ENCODE data around the gene SPTBN1. TPM values are rescaled to one million over a fixed set of nuclear protein-coding genes. Genes with fewer than 3 reads are reported as not detected.

Gene SPTBN1
- total RNA-seq (352 TPM), polyA plus RNA-seq (118 TPM)

DNA sequence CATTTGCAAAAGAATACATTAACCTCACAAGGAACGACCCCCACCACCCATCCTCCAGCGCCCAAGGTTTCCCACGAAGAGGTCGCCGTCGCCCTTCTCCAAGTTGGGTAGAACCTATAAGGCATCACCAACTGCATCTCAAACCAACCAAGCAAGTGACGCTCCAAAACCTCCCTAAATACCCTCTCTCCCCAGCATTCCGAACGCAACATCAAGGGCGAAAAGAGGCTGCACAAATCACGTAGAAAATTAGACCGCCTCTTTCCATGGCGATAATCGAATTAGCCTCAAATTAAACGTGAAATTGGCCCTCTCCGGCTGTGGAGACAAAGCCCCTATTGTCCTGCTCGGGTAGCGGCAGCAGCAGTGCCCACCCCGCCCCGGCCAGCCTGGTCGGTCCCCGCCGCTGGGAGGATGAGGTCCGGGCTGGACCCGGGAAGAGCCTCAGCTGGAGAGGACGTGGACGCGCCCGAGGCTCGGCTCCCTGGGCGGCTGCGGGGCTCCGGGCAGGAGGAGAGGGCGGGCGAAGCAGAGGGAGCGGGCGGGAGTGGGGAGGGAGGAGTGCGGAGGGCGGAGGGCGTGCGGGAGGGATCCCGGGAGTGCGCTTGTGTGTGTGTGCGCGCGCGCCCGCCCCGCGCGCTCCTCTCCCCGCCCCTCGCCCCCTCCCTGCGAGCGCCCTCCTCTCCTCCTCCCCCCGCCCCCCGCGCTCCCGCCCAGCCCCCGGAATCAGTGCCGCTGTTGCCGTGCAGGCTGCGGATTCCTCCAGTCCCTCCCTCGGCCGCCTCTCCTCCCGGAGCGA lies at the start of gene SPTBN1:
Gene SPTBN1, plus strand, starts transcription at position 765 of the 799 bp plus-strand sequence. CDS start 70,092 bp downstream, outside the sequence.
- Histone ChIP-seq H3K4me1 (ENCODE audit: insufficient read depth) (no peaks in the 10 kb centered on the region), H3K27ac (ENCODE audit: low read depth) (peak within 1 kb of the TSS; percentile 88), H3K36me3 (ENCODE audit: insufficient read depth) (no peaks in the 10 kb centered on the region), H3K4me3 (ENCODE audit: low read depth, low read length) (peak within 1 kb of the TSS; percentile 94)
- WGBS, result 1% methylated on average over 63 of the region's 67 CpGs
- peak; percentile 77 for DNase-seq (ENCODE audit: extremely low spot score)

DNA sequence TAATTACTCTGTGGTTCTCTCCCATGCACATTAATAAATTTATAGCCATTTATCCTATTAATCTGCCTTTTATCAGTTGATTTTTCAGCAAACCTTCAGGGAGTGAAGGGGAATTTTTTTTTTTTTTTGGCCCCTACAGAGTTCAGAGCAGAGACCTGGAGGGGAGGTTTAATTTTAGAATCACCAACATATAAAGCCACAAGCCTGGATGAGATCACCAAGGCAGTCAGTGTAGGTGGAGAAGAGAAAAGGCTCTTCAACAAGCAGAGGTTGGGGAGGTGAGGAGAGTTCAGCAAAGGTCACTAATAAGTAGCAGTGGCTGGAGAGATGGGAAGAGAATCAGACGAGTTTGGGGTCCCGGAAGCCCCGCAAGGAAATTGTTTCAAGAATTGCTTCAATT lies 48.4 kb upstream of the SPTBN1 start:
- Histone ChIP-seq H3K4me1 (ENCODE audit: insufficient read depth) (no peaks in the 10 kb centered on the region), H3K4me3 (ENCODE audit: low read depth, low read length) (no peak overlapping the region), H3K27ac (ENCODE audit: low read depth) (no peak overlapping the region), H3K36me3 (ENCODE audit: insufficient read depth) (no peaks in the 10 kb centered on the region)
- DNase-seq (ENCODE audit: extremely low spot score), result no peak
- 91% methylated on average over 3 of the region's 3 CpGs for WGBS

DNA sequence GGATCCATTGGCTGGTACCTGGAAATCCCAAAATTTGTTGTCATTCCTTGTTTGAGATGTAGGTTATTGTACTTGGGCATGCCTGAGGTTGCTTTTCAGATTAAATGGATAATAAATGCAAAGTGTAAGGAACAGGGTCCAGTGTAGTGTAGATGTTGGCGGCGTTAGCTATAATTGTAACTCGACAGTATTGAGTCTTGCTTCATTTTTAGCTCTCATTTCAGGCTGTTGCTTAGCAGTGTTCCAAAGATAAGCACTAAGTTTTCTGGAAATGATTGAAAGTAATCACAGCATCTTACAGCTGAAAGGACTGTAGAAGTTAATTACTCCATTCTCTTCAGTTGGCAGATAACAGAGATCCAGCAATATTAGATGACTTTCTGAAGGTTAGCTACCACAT lies 47.8 kb upstream of the SPTBN1 start:
- no peak overlapping the region for H3K27ac ChIP-seq (ENCODE audit: low read depth)
- no peaks in the 10 kb centered on the region for H3K4me1 ChIP-seq (ENCODE audit: insufficient read depth)
- DNase-seq (ENCODE audit: extremely low spot score), result no peak
- no peak overlapping the region for H3K4me3 ChIP-seq (ENCODE audit: low read depth, low read length)
- 95% methylated on average over 3 of the region's 3 CpGs for whole genome bisulfite sequencing
- H3K36me3 ChIP-seq (ENCODE audit: insufficient read depth), result no peaks in the 10 kb centered on the region

DNA sequence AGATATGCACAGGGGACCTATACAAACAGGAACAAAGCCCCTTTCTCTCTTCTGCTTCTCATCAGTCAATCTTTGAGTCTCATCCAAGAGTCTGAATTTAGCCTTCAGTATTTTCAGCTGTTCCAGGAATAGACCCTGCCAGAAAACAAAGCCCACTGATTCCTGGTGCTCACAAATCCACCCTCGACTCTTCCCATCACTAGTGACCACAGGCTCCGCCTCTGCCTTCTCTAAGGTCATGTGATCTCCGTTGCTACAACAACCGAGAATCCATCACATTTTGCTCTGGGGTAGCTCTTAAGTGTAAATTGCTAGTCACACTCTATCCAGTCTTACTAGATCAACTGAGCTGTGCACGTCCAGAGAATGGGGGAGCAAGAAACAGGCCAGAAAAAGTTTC lies 46.4 kb upstream of the SPTBN1 start:
- Histone ChIP-seq H3K36me3 (ENCODE audit: insufficient read depth) (no peaks in the 10 kb centered on the region), H3K27ac (ENCODE audit: low read depth) (no peak overlapping the region), H3K4me3 (ENCODE audit: low read depth, low read length) (no peak overlapping the region), H3K4me1 (ENCODE audit: insufficient read depth) (no peaks in the 10 kb centered on the region)
- no peak for DNase-seq (ENCODE audit: extremely low spot score)
- WGBS, result 63% methylated on average over 5 of the region's 5 CpGs

DNA sequence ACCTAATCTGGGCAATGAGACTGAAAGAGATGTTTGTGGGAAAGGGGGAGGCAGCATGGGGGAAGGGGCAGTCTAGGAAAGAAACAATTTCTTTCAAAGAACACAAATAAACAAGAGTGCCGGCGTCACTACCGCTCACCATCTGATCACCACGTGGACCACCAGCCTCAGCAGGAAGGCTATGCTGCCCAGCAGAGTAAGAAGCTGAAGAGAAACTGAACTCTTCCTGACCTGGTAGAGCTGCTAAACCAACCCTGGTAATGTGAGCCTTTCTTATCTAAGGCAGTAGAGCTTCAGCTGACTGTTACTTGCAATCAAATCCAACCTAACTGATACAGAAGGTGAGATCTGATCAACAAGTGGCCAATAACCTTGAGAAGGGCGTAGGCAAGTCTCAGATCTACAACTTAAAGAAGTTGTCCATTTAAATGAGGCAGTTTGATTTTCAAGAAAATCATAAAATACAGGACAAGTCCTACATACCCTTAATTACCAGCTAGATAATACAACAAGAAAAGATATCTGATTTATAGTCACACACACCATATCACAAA lies 44.2 kb upstream of the SPTBN1 start:
- Histone ChIP-seq H3K4me3 (ENCODE audit: low read depth, low read length) (no peak overlapping the region), H3K36me3 (ENCODE audit: insufficient read depth) (no peaks in the 10 kb centered on the region), H3K27ac (ENCODE audit: low read depth) (no peak overlapping the region), H3K4me1 (ENCODE audit: insufficient read depth) (no peaks in the 10 kb centered on the region)
- 82% methylated on average over 5 of the region's 5 CpGs for WGBS
- no peak for DNase-seq (ENCODE audit: extremely low spot score)

DNA sequence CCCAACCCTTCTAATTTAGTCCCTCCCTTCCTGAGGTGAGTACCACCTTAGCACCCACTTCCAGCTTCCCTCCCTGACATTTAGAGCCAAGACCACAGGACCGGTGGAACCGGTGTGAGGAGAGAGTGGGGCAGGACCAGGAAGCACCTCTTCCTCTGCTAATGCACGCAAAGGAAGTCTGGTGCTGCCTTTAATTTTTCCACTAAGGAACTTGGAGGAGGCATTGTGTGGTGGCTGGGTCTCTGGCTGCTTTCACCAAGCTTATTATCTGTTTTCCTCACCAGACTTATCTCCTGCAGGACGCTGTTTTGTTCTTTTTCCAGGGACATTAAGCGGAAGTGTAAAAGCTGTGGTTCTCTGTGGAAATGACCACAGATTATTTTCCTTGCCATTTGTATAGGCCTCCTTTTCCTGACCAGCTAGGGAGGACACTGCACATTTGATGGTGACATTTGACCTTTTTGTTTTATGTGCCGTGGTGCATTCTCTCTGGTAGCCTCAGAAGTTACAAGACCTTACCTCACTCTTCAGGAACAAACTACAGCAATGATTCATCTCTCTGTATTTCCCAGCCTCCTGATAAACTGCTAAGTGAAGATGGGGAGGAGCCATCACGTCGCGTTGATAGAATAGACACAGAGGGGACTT lies 39.8 kb upstream of the SPTBN1 start:
- no peaks in the 10 kb centered on the region for H3K36me3 ChIP-seq (ENCODE audit: insufficient read depth)
- no peak overlapping the region for H3K27ac ChIP-seq (ENCODE audit: low read depth)
- no peak overlapping the region for H3K4me3 ChIP-seq (ENCODE audit: low read depth, low read length)
- DNase-seq (ENCODE audit: extremely low spot score), result no peak
- H3K4me1 ChIP-seq (ENCODE audit: insufficient read depth), result no peaks in the 10 kb centered on the region
- 65% methylated on average over 9 of the region's 9 CpGs for WGBS

DNA sequence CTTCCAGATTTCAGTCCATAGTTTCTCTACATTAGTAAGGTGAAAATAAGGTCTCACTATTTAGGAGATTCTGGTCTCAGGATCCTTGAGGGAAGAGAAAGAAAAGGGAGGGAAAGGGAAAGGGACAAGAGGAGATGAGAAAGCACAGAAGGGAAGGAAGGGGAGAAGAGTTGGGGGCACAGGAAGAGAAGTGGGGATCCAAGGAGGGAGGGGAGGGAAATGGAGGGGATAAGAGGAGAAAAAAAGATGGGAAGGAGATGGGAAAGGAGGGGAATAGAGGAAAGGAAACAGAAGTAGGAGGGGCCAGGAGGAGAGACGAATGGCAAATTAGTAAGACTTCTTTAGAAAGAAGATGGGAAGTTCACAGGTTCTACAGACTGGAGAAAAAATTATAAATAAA lies 39.2 kb upstream of the SPTBN1 start:
- Histone ChIP-seq H3K27ac (ENCODE audit: low read depth) (no peak overlapping the region), H3K36me3 (ENCODE audit: insufficient read depth) (no peaks in the 10 kb centered on the region), H3K4me3 (ENCODE audit: low read depth, low read length) (no peak overlapping the region), H3K4me1 (ENCODE audit: insufficient read depth) (no peaks in the 10 kb centered on the region)
- WGBS, result 89% methylated on average over 1 of the region's 1 CpG
- no peak for DNase-seq (ENCODE audit: extremely low spot score)

DNA sequence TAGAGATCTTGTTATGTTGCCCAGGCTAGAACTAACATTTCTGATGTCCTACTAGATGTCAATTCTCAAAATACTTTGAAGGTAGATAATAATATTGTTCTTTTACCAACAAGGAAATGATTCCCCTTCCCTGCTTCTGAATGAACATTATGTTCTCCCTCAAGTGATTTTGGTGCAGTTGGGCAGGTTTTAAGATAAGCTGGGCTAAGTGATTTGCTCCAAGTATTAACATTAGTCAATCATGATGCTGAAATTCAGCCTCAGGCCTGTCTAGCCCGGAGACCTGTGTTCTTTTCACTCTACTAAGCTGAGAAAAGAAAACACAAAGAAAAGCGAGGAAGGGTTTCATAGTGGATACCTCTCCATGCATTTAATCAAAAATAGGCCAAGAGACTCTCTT lies 38.5 kb upstream of the SPTBN1 start:
- no peaks in the 10 kb centered on the region for H3K4me1 ChIP-seq (ENCODE audit: insufficient read depth)
- H3K36me3 ChIP-seq (ENCODE audit: insufficient read depth), result no peaks in the 10 kb centered on the region
- H3K27ac ChIP-seq (ENCODE audit: low read depth), result no peak overlapping the region
- no peak for DNase-seq (ENCODE audit: extremely low spot score)
- WGBS, result 99% methylated on average over 2 of the region's 2 CpGs
- no peak overlapping the region for H3K4me3 ChIP-seq (ENCODE audit: low read depth, low read length)

DNA sequence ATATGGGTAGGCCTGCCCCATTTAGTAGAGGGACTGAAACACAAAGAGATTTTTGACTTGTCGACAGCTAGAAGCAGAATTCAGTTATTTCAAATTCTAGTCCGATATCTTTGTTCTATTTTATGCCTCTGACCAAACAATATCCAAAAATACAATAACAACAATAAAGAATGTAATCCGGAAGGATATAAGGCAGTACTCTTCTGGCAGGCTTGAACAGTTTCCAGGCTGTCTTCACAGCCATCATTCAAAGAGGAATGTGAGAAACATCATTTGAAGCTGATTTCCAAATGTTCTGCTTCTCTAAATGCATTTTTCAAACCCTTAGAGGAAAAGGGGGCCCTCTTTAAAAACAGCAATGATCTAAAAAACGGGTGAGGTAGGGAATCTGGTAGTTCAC lies 36.7 kb upstream of the SPTBN1 start:
- WGBS, result 47% methylated on average over 4 of the region's 4 CpGs
- Histone ChIP-seq H3K27ac (ENCODE audit: low read depth) (no peak overlapping the region), H3K4me1 (ENCODE audit: insufficient read depth) (no peaks in the 10 kb centered on the region), H3K36me3 (ENCODE audit: insufficient read depth) (no peaks in the 10 kb centered on the region), H3K4me3 (ENCODE audit: low read depth, low read length) (no peak overlapping the region)
- DNase-seq (ENCODE audit: extremely low spot score), result no peak

DNA sequence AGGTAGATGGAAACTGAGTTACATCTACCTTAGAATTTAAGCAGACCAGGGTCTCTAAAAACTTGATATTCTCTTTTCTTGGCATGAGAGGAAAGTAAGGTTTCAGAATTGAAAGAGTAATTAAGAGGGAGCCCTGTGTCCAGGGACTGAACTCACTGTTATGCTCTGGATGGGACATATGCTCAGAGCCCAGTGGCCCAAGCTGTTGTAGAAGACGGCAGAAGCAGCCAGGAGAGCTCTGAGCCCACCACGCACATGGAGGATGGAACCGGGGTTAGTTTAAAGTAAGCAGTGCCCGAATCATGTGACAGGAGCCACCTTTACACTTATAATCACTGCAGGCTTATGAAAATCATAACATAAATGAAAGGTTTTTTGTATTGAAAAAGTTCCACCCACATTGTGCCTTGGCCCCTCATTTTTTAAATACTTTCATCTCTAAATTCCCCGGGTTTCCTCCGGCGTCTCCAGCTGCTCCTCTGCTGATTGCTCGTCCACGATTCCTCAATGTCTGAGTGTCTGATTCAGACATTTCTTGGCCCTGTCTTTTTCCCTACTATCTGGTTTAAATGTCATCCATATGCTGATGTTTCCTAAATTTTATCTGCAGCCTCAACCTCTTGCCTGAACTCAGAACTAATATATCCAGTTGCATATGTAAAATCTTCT lies 36.1 kb upstream of the SPTBN1 start:
- no peaks in the 10 kb centered on the region for H3K36me3 ChIP-seq (ENCODE audit: insufficient read depth)
- no peak overlapping the region for H3K27ac ChIP-seq (ENCODE audit: low read depth)
- no peak overlapping the region for H3K4me3 ChIP-seq (ENCODE audit: low read depth, low read length)
- no peaks in the 10 kb centered on the region for H3K4me1 ChIP-seq (ENCODE audit: insufficient read depth)
- WGBS, result 46% methylated on average over 9 of the region's 9 CpGs
- no peak for DNase-seq (ENCODE audit: extremely low spot score)

DNA sequence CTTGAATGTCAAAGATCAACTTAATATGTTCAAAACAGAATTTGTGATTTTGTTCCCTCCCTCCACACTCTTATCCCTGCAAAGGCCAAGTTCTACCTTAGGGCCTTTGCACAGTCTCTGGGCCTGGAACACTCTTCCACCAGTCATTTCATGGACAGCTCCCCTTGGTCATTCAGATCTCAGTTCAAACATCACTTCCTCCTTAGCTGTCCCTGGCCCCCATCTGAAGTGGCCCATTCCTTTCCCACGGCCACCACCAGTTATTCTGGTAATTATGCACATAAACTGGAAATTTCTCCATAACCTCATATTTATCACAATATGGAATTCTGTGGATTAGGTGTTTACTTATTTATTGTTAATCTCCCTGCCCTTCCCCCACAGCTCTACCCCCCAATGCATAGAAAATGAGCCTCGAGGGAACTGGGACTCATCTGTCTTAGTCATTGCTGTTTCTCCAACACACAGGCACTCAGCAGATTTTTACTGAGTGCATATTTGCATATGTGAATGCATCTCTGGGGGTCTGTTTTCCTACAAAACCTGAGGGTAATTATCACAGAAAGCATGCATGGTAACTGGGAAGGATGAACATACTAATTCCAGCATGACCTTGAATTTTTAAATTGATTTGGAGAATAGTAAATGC lies 35.5 kb upstream of the SPTBN1 start:
- H3K4me1 ChIP-seq (ENCODE audit: insufficient read depth), result no peaks in the 10 kb centered on the region
- WGBS, result 79% methylated on average over 2 of the region's 2 CpGs
- no peak for DNase-seq (ENCODE audit: extremely low spot score)
- no peak overlapping the region for H3K4me3 ChIP-seq (ENCODE audit: low read depth, low read length)
- no peak overlapping the region for H3K27ac ChIP-seq (ENCODE audit: low read depth)
- no peaks in the 10 kb centered on the region for H3K36me3 ChIP-seq (ENCODE audit: insufficient read depth)

DNA sequence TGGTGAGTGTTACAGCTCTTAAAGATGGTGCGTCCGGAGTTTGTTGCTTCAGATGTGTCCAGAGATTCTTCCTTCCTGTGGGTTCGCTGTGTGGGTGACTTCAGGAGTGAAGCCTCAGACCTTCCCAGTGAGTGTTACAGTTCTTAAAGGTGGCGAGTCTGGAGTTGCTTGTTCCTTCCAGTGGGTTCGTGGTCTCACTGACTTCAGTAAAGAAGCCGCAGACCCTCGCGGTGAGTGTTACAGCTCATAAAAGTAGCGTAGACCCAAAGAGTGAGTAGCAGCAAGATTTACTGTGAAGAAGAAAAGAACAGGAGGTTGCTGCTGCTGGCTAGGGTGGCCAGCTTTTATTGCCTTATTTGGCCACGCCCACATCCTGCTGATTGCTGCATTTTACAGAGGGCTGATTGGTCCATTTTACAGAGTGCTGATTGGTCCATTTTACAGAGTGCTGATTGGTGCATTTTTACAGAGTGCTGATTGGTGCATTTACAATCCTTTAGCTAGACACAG lies 34.0 kb upstream of the SPTBN1 start:
- WGBS, result 82% methylated on average over 10 of the region's 10 CpGs
- H3K27ac ChIP-seq (ENCODE audit: low read depth), result no peak overlapping the region
- no peak overlapping the region for H3K4me3 ChIP-seq (ENCODE audit: low read depth, low read length)
- DNase-seq (ENCODE audit: extremely low spot score), result no peak
- no peaks in the 10 kb centered on the region for H3K4me1 ChIP-seq (ENCODE audit: insufficient read depth)
- no peaks in the 10 kb centered on the region for H3K36me3 ChIP-seq (ENCODE audit: insufficient read depth)

DNA sequence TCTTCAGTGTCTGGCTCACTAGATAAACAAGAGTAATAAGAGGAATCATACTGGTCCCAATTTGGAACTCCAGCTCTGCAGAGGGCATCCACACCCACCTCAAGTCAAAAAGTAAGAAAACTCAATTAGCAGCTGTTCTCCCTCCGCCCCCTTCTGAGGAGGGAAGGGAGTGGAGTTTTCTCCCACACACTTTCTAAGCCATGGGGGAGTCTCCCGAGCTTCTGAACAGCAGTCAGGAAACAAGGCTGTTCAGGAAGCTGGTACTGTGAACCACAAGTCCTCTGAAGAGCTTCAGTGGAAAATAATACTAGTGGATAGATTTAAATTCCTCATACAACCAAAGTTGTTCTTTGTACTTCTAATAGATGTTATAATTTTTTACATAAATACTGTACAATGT lies 32.9 kb upstream of the SPTBN1 start:
- no peak overlapping the region for H3K27ac ChIP-seq (ENCODE audit: low read depth)
- 71% methylated on average over 2 of the region's 2 CpGs for WGBS

More for the DNA sequence above, 32.9 kb upstream of the SPTBN1 start:
- no peak for DNase-seq (ENCODE audit: extremely low spot score)
- no peak overlapping the region for H3K4me3 ChIP-seq (ENCODE audit: low read depth, low read length)
- no peaks in the 10 kb centered on the region for H3K36me3 ChIP-seq (ENCODE audit: insufficient read depth)
- no peaks in the 10 kb centered on the region for H3K4me1 ChIP-seq (ENCODE audit: insufficient read depth)
